Measurements from ENCODE around the gene VTI1A.

The VTI1A gene

GRCh38 chr10:112713411-112713810 is 266.4 kb downstream of the VTI1A start:
- POLR2A ChIA-PET: no interaction called here
- Histone ChIP-seq H3K4me3 (ENCODE audit: low read depth, low read length) (no peak overlapping the region), H3K36me3 (ENCODE audit: control insufficient read depth in 2 of 2, insufficient read depth in 1 of 2, low read length in 2 of 2) (no peaks in the 10 kb centered on the region), H3K9me3 (ENCODE audit: control insufficient read depth, insufficient read depth, low read depth, low read length) (no peaks in the 10 kb centered on the region), H3K4me1 (ENCODE audit: control insufficient read depth, insufficient read depth, low read length) (no peaks in the 10 kb centered on the region), H3K27ac (ENCODE audit: extremely low read depth, low read depth, low read length) (no peak overlapping the region)
- 0 out of 2 replicates have a peak, but pooled peaks have one; percentile 23 for TF ChIP-seq ZBTB17 (tag by site-specific recombination; IDR thresholded peaks at IDR 0.05)
- no peak for TF ChIP-seq ZNF211 (tag by site-specific recombination; IDR thresholded peaks at IDR 0.05; ENCODE audit: low read depth)
- CTCF ChIA-PET: no interaction called here

DNA sequence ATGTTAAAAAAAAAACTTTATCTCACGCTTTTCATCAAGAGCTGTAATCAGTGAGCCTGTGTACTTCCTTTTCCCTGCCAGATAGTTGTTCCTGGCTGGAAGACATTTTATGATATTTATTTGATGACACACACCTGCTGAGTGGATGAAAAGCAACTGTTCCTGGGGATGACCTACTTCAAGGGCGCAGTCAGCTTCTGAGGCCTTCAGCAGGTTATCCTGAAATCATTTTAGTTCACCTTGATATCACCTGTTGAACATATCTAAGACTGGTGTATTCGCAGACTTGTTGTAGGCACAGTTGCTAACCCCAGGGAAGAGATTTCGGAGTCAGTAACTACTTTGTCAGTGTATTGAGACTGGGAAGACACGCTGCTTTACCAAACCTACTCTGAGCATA is 268.6 kb downstream of the VTI1A start:
- ChIA-PET CTCF (interaction anchor here (0.7 kb wide), 1 partner anchor 662 kb away, joined by 3 read pairs; no protein-coding TSS in a partner anchor), POLR2A (no interaction called here)
- H3K36me3 ChIP-seq (ENCODE audit: control insufficient read depth in 2 of 2, insufficient read depth in 1 of 2, low read length in 2 of 2): no peaks in the 10 kb centered on the region
- H3K4me1 ChIP-seq (ENCODE audit: control insufficient read depth, insufficient read depth, low read length): no peaks in the 10 kb centered on the region
- H3K4me3 ChIP-seq (ENCODE audit: low read depth, low read length): no peak overlapping the region
- H3K27ac ChIP-seq (ENCODE audit: extremely low read depth, low read depth, low read length): no peak overlapping the region
- no peaks in the 10 kb centered on the region for H3K9me3 ChIP-seq (ENCODE audit: control insufficient read depth, insufficient read depth, low read depth, low read length)
- TF ChIP-seq ZNF132 (tag by site-specific recombination; IDR thresholded peaks at IDR 0.05; ENCODE audit: borderline replicate concordance): no peak
- no peak for TF ChIP-seq ZNF23 (tag by site-specific recombination; IDR thresholded peaks at IDR 0.05; ENCODE audit: borderline replicate concordance)
- no peak for TF ChIP-seq ZNF654 (tag by site-specific recombination; IDR thresholded peaks at IDR 0.05; ENCODE audit: low read depth)
- TF ChIP-seq, protein P1, sequence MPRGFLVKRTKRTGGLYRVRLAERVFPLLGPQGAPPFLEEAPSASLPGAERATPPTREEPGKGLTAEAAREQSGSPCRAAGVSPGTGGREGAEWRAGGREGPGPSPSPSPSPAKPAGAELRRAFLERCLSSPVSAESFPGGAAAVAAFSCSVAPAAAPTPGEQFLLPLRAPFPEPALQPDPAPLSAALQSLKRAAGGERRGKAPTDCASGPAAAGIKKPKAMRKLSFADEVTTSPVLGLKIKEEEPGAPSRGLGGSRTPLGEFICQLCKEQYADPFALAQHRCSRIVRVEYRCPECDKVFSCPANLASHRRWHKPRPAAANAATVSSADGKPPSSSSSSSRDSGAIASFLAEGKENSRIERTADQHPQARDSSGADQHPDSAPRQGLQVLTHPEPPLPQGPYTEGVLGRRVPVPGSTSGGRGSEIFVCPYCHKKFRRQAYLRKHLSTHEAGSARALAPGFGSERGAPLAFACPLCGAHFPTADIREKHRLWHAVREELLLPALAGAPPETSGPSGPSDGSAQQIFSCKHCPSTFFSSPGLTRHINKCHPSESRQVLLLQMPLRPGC (tag by site-specific recombination; IDR thresholded peaks at IDR 0.05): no peak
- TF ChIP-seq SCRT2 (tag by site-specific recombination; IDR thresholded peaks at IDR 0.05): peak; percentile 85
- no peak for TF ChIP-seq OVOL3 (tag by site-specific recombination; IDR thresholded peaks at IDR 0.05)
- no peak for TF ChIP-seq YY2 (tag by site-specific recombination; IDR thresholded peaks at IDR 0.05)
- TF ChIP-seq ZNF600 (tag by site-specific recombination; IDR thresholded peaks at IDR 0.05): no peak
- TF ChIP-seq SP7 (tag by site-specific recombination; IDR thresholded peaks at IDR 0.05): no peak
- TF ChIP-seq SCRT1 (tag by site-specific recombination; IDR thresholded peaks at IDR 0.05; ENCODE audit: borderline replicate concordance): 0 out of 2 replicates have a peak, but pooled peaks have one; percentile 68
- no peak for TF ChIP-seq ZBTB1 (tag by site-specific recombination; IDR thresholded peaks at IDR 0.05)
- TF ChIP-seq ZNF223 (tag by site-specific recombination; IDR thresholded peaks at IDR 0.05): no peak
- no peak for TF ChIP-seq YY1 (tag by site-specific recombination; IDR thresholded peaks at IDR 0.05)
- no peak for TF ChIP-seq HIC1 (tag by site-specific recombination; IDR thresholded peaks at IDR 0.05)
- TF ChIP-seq GLIS1 (tag by site-specific recombination; IDR thresholded peaks at IDR 0.05): no peak

GRCh38 chr10:112716076-112716475 is 269.1 kb downstream of the VTI1A start:
- no peaks in the 10 kb centered on the region for H3K9me3 ChIP-seq (ENCODE audit: control insufficient read depth, insufficient read depth, low read depth, low read length)
- no peak overlapping the region for H3K4me3 ChIP-seq (ENCODE audit: low read depth, low read length)
- TF ChIP-seq ZNF280D (tag by site-specific recombination; IDR thresholded peaks at IDR 0.05): no peak
- no peak for TF ChIP-seq ZNF211 (tag by site-specific recombination; IDR thresholded peaks at IDR 0.05; ENCODE audit: low read depth)
- TF ChIP-seq ZNF529 (tag by site-specific recombination; IDR thresholded peaks at IDR 0.05; ENCODE audit: insufficient replicate concordance): no peak
- no peak overlapping the region for H3K27ac ChIP-seq (ENCODE audit: extremely low read depth, low read depth, low read length)
- H3K4me1 ChIP-seq (ENCODE audit: control insufficient read depth, insufficient read depth, low read length): no peaks in the 10 kb centered on the region
- CTCF ChIA-PET: interaction anchor here (0.7 kb wide), 1 partner anchor 662 kb away, joined by 3 read pairs; no protein-coding TSS in a partner anchor
- POLR2A ChIA-PET: no interaction called here
- H3K36me3 ChIP-seq (ENCODE audit: control insufficient read depth in 2 of 2, insufficient read depth in 1 of 2, low read length in 2 of 2): no peaks in the 10 kb centered on the region
